ENCODE data around the gene DNMT3A.

DNMT3A gene

GRCh38 chr2:25283921-25284320 is 57.8 kb downstream of the DNMT3A start:
- TF ChIP-seq POLR2AphosphoS5 (IDR thresholded peaks at IDR 0.05; ENCODE audit: low read depth, low read length) (no peak), TAF1 (IDR thresholded peaks at IDR 0.05; ENCODE audit: borderline replicate concordance, insufficient read depth, low read length) (no peak), REST (IDR thresholded peaks at IDR 0.05; ENCODE audit: insufficient read depth in 1 of 2, low read depth in 2 of 2, low read length in 2 of 2) (no peak), SIN3A (IDR thresholded peaks at IDR 0.05; ENCODE audit: borderline replicate concordance, insufficient read depth, low read length) (no peak), FOXP2 (optimal IDR thresholded peaks at IDR 0.05; ENCODE audit: borderline replicate concordance, extremely low read depth, extremely low read length, insufficient read depth) (no peak)

- TF ChIP-seq REST (IDR thresholded peaks at IDR 0.05; ENCODE audit: insufficient read depth in 1 of 2, low read depth in 2 of 2, low read length in 2 of 2) (no peak), SIN3A (IDR thresholded peaks at IDR 0.05; ENCODE audit: borderline replicate concordance, insufficient read depth, low read length) (no peak), POLR2AphosphoS5 (IDR thresholded peaks at IDR 0.05; ENCODE audit: low read depth, low read length) (no peak), TAF1 (IDR thresholded peaks at IDR 0.05; ENCODE audit: borderline replicate concordance, insufficient read depth, low read length) (no peak), FOXP2 (optimal IDR thresholded peaks at IDR 0.05; ENCODE audit: borderline replicate concordance, extremely low read depth, extremely low read length, insufficient read depth) (no peak)
Observed at GRCh38 chr2:25281941-25282340, 59.8 kb downstream of the DNMT3A start.

GRCh38 chr2:25281522-25281921 is 60.2 kb downstream of the DNMT3A start:
- no peak for TF ChIP-seq FOXP2 (optimal IDR thresholded peaks at IDR 0.05; ENCODE audit: borderline replicate concordance, extremely low read depth, extremely low read length, insufficient read depth)
- no peak for TF ChIP-seq TAF1 (IDR thresholded peaks at IDR 0.05; ENCODE audit: borderline replicate concordance, insufficient read depth, low read length)
- TF ChIP-seq REST (IDR thresholded peaks at IDR 0.05; ENCODE audit: insufficient read depth in 1 of 2, low read depth in 2 of 2, low read length in 2 of 2): no peak
- no peak for TF ChIP-seq SIN3A (IDR thresholded peaks at IDR 0.05; ENCODE audit: borderline replicate concordance, insufficient read depth, low read length)
- TF ChIP-seq POLR2AphosphoS5 (IDR thresholded peaks at IDR 0.05; ENCODE audit: low read depth, low read length): no peak

GRCh38 chr2:25280051-25280687 is 61.6 kb downstream of the DNMT3A start:
- TF ChIP-seq FOXP2 (optimal IDR thresholded peaks at IDR 0.05; ENCODE audit: borderline replicate concordance, extremely low read depth, extremely low read length, insufficient read depth) (no peak), SIN3A (IDR thresholded peaks at IDR 0.05; ENCODE audit: borderline replicate concordance, insufficient read depth, low read length) (no peak), POLR2AphosphoS5 (IDR thresholded peaks at IDR 0.05; ENCODE audit: low read depth, low read length) (no peak), REST (IDR thresholded peaks at IDR 0.05; ENCODE audit: insufficient read depth in 1 of 2, low read depth in 2 of 2, low read length in 2 of 2) (no peak), TAF1 (IDR thresholded peaks at IDR 0.05; ENCODE audit: borderline replicate concordance, insufficient read depth, low read length) (no peak)
